Body of pancreas (tissue), 4 donors: ENCODE results near the gene PUS7.
"Not testable (repeated sequence)": the region's sequence is repeated elsewhere in the genome, so short reads cannot be mapped to it uniquely, and the experiment has no call there.

Experiments
- CTCF ChIP-seq, 7 experiments: fragments of 450-650 bp in 4 of 7; fragments of 200-600 bp in 3 of 7; sonication (generic) in 3 of 7; IDR thresholded peaks; one replicate each; pipeline ENCODE4 v1.5.1; 2016 to 2019; ENCODE audit warnings: antibody characterized with exemption in 7 of 7
- POLR2A ChIP-seq, 3 donors: fragments of 450-650 bp; IDR thresholded peaks; one replicate each; pipeline ENCODE4 v1.6.1; 2016; ENCODE audit warnings: antibody characterized with exemption in 3 of 3, mild to moderate bottlenecking in 2 of 3

GRCh38 chr7:105410774-105411173 is 111.3 kb downstream of the PUS7 start:
- not testable (repeated sequence) for TF ChIP-seq CTCF, POLR2A (IDR thresholded peaks at IDR 0.05)
